K562 (cell line): ENCODE data around the gene COX5A. TPM values are rescaled to one million over a fixed set of nuclear protein-coding genes. Genes with fewer than 3 reads are reported as not detected.

ENCODE experiments used
- ATAC-seq: fragments of 200-7000 bp; cut with Tn5 transposase; 3 replicates; pipeline ENCODE4 v1.9.1; 2020; ENCODE audit warnings: moderate library complexity
- BruUV-seq: library from RNA; stranded (reverse); fragments of 400-500 nt; replicated peaks from 2 replicates; lab custom pipeline; 2021; lab: Mats Ljungman, UMichigan
- CTCF ChIA-PET: fragments of 300-600 bp; formaldehyde crosslinking; extraction: SDS; loops from one replicate; lab custom pipeline; 2021; ENCODE audit warnings: low intra/inter-chr PET ratio; lab: Yijun Ruan, JAX
- POLR2A ChIA-PET: fragments of 300-600, 350-650 bp; sonication (Branson Sonifier 250); formaldehyde crosslinking; extraction: SDS; loops from one replicate; lab custom pipeline; 2021; ENCODE audit warnings: antibody characterized with exemption, inconsistent platforms; lab: Yijun Ruan, JAX
- DNase-seq, 4 experiments: peaks; one replicate each; pipeline versions ENCODE4 v3.0.0 to v3.0.0-alpha.2; 2011 to 2018; ENCODE audit warnings: low spot score in 3 of 4, mixed read lengths in 3 of 4; ENCODE audit errors: extremely low read depth in 1 of 4
- FAIRE-seq: peaks from 2 replicates; lab custom pipeline; 2011; peaks lifted over from hg19 to GRCh38; lab: Jason Lieb, UNC
- H2AFZ ChIP-seq: 2 replicates; pipeline ENCODE4 v1.6.0; 2011; ENCODE audit warnings: low read depth, low read length, control low read depth, inconsistent platforms
- H3K27ac ChIP-seq: fragments of 200-600 bp; 3 replicates; pipeline ENCODE4 v1.8.0; 2011; ENCODE audit warnings: low read depth, mild to moderate bottlenecking, control low read depth, inconsistent platforms, low read length, moderate library complexity, mixed read lengths; ENCODE audit errors: extremely low read depth
- H3K27me3 ChIP-seq, 2 experiments: fragments of 300-600 bp in 1 of 2; 2 replicates in 1 of 2; 3 replicates in 1 of 2; pipeline versions ENCODE4 v1.6.0 to v1.8.0; 2011; ENCODE audit warnings: inconsistent platforms in 2 of 2, low read length in 2 of 2, mild to moderate bottlenecking in 1 of 2, mixed read lengths in 1 of 2, moderate library complexity in 1 of 2; ENCODE audit not compliant: control insufficient read depth in 2 of 2, insufficient read depth in 2 of 2
- H3K36me3 ChIP-seq: fragments of 300-600 bp; 3 replicates; pipeline ENCODE4 v1.8.0; 2011; ENCODE audit warnings: mild to moderate bottlenecking, low read length, inconsistent platforms; ENCODE audit not compliant: control insufficient read depth, insufficient read depth
- H3K4me1 ChIP-seq, 2 experiments: fragments of 200-600 bp in 1 of 2; replicated peaks in 1 of 2; 2 replicates in 1 of 2; 3 replicates in 1 of 2; pipeline versions ENCODE4 v1.5.1 to v1.8.0; 2011; ENCODE audit warnings: inconsistent platforms in 2 of 2, low read length in 2 of 2, mild to moderate bottlenecking in 1 of 2, mixed read lengths in 1 of 2, moderate library complexity in 1 of 2; ENCODE audit not compliant: control insufficient read depth in 2 of 2, insufficient read depth in 2 of 2
- H3K4me2 ChIP-seq: 2 replicates; pipeline ENCODE4 v1.6.1; 2011; ENCODE audit warnings: low read length, control low read depth, inconsistent platforms, mixed read lengths; ENCODE audit not compliant: insufficient read depth
- H3K4me3 ChIP-seq: fragments of 200-600 bp; sonication (generic), shearing (Covaris generic); 2 replicates; pipeline ENCODE4 v1.5.1; 2016; ENCODE audit warnings: control low read depth, inconsistent platforms
- H3K79me2 ChIP-seq: fragments of 200-600 bp; 3 replicates; pipeline ENCODE4 v1.8.0; 2011; ENCODE audit warnings: low read length, inconsistent platforms; ENCODE audit not compliant: control insufficient read depth, insufficient read depth
- H3K9ac ChIP-seq, 2 experiments: 2 replicates each; pipeline versions ENCODE4 v1.6.0 to v1.6.1; 2011; ENCODE audit warnings: low read depth in 2 of 2, low read length in 2 of 2, control low read depth in 1 of 2, inconsistent platforms in 1 of 2, mild to moderate bottlenecking in 1 of 2, mixed read lengths in 1 of 2; ENCODE audit not compliant: insufficient read depth in 1 of 2
- H3K9me1 ChIP-seq: one replicate; pipeline ENCODE4 v1.6.0; 2011; ENCODE audit warnings: inconsistent platforms, mild to moderate bottlenecking, low read length, moderate library complexity; ENCODE audit not compliant: control insufficient read depth, insufficient read depth
- H3K9me3 ChIP-seq: replicated peaks from 2 replicates; pipeline ENCODE4 v1.5.1; 2011; ENCODE audit warnings: low read depth, low read length, inconsistent platforms; ENCODE audit not compliant: control insufficient read depth, insufficient read depth
- H4K20me1 ChIP-seq: replicated peaks from 2 replicates; pipeline ENCODE4 v1.6.1; 2011; ENCODE audit warnings: low read length, inconsistent platforms, mixed read lengths; ENCODE audit not compliant: control insufficient read depth, insufficient read depth
- CBFA2T3 ChIP-seq: fragments of 450-650 bp; IDR thresholded peaks from 2 replicates; pipeline ENCODE4 v1.6.1; 2017
- RFX5 ChIP-seq: IDR thresholded peaks from 2 replicates; pipeline ENCODE4 v1.6.1; 2011; ENCODE audit warnings: low read depth, mild to moderate bottlenecking, improper control_type of control experiment, low read length
- RNF2 ChIP-seq: sonication (generic); IDR thresholded peaks from 2 replicates; pipeline ENCODE4 v1.6.1; 2016
- ZFP36 ChIP-seq: fragments of 150-350 bp; IDR thresholded peaks from 2 replicates; pipeline ENCODE4 v1.6.1; 2018; ENCODE audit warnings: low read length, low read depth; ENCODE audit not compliant: partially characterized antibody
- ZNF347 ChIP-seq: fragments of 450-650 bp; formaldehyde crosslinking; IDR thresholded peaks from 2 replicates; pipeline ENCODE4 v1.4.0; 2020; ENCODE audit warnings: low read depth, mild to moderate bottlenecking, moderate library complexity
- WGBS: fragments of 100-300 bp; shearing (Covaris generic); methylation state at CpG from one replicate; pipeline ENCODE4 v1.1.6; 2016; ENCODE audit warnings: low coverage, mixed read lengths; ENCODE audit not compliant: insufficient coverage; ENCODE audit errors: missing lambda C conversion rate; 5-methylcytosine and 5-hydroxymethylcytosine counted together
- in situ Hi-C: fragments of 300-500 bp; cut with MboI; formaldehyde crosslinking; loops from 4 replicates; pipeline ENCODE4 v1.15.0; 2018; ENCODE audit warnings: inconsistent platforms, mixed read lengths
- intact Hi-C: fragments of 100-400 bp; cut with micrococcal nuclease; formaldehyde crosslinking; loops from 2 replicates; pipeline ENCODE4 v1.14.2; 2022
- polyA plus RNA-seq, 8 experiments: library from polyadenylated mRNA; depleted of rRNA in 4 of 8; stranded (reverse) in 5 of 8; unstranded in 3 of 8; fragments of >200 nt; fragmentation: Nextera tagmentation in 2 of 8; fragmentation: Illumina TruSeq in 1 of 8; extraction: Ambion mirVana in 2 of 8; extraction: Trizol in 1 of 8; gene quantifications; 2 replicates each; pipeline versions ENCODE4 v1.2.1 to v1.2.3, GENCODE V29; 2011 to 2014; ENCODE audit warnings: inconsistent platforms in 1 of 8, missing spikeins in 1 of 8
- total RNA-seq, 7 experiments: library from RNA; depleted of rRNA in 6 of 7; stranded (reverse); fragments of >200 nt in 6 of 7; fragmentation: Illumina TruSeq in 2 of 7; extraction: Trizol in 2 of 7; gene quantifications; 2 replicates each; pipeline versions ENCODE4 v1.2.1 to v1.2.3, GENCODE V29; 2011 to 2021; ENCODE audit warnings: low replicate concordance in 1 of 7
- TF ChIP-seq, protein P1 (sequence below): fragments of 450-650 bp; formaldehyde crosslinking; IDR thresholded peaks from 2 replicates; pipeline ENCODE4 v1.4.0; 2020; ENCODE audit warnings: mild to moderate bottlenecking, mixed read lengths
- TF ChIP-seq, protein P2 (sequence below): sonication (generic); formaldehyde crosslinking; IDR thresholded peaks from 2 replicates; pipeline ENCODE4 v1.8.0; 2022; ENCODE audit warnings: mild to moderate bottlenecking, missing genetic modification reagents
- TF ChIP-seq, protein P3 (sequence below): fragments of 250-450 bp; sonication (Bioruptor Pico); IDR thresholded peaks from 2 replicates; pipeline ENCODE4 v1.5.0; 2021; ENCODE audit warnings: mild to moderate bottlenecking, borderline replicate concordance
- TF ChIP-seq, protein P4 (sequence below), 2 experiments: IDR thresholded peaks; 2 replicates each; pipeline ENCODE4 v1.6.1; 2011; ENCODE audit warnings: borderline replicate concordance in 1 of 2, control low read depth in 1 of 2, low read depth in 1 of 2, low read length in 1 of 2, mild to moderate bottlenecking in 1 of 2, mixed read lengths in 1 of 2, moderate library complexity in 1 of 2; ENCODE audit not compliant: insufficient read depth in 1 of 2, insufficient read length in 1 of 2, poor library complexity in 1 of 2, severe bottlenecking in 1 of 2; ENCODE audit errors: extremely low read depth in 1 of 2
- TF ChIP-seq, protein P5 (sequence below): fragments of 250-450 bp; sonication (Bioruptor Pico); IDR thresholded peaks from 2 replicates; pipeline ENCODE4 v1.4.0; 2020; ENCODE audit warnings: mild to moderate bottlenecking, moderate library complexity

Gene COX5A
- total and polyA plus RNA-seq, 9 of the 15 experiments (the other 6 are each of a cell fraction or from before 2014, with no cell fraction given), result 86.8 to 553 (median 371) TPM

DNA sequence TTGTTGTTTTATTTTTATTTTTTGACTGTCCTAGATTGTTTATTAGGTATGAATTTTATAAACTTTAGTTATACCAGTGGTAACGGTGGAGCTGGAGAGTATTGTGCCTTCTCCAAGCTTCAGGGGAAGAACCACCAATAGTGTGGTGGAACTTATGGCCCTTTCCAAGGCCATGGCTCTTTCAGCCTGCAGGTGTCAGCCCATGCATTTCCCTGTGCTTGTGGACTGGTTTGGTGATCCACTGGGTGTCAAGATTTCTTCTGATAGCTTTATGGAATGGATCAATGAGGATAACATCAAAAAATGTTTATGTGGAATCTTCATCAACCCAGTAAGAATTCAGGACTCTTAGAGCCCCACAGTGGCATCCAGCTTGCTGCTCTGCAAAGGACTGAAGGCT, 38.3 kb upstream of the COX5A start:
- FAIRE-seq (peak; percentile 68), DNase-seq (no peak), ATAC-seq (no peak)
- H3K4me3 ChIP-seq, result no peak overlapping the region
- no peak overlapping the region for H3K9ac ChIP-seq
- no peak overlapping the region for H3K4me2 ChIP-seq
- ChIA-PET CTCF (interaction anchor here (0.6 kb wide), 1 partner anchor 54 kb away, joined by 3 read pairs; no protein-coding TSS in a partner anchor), POLR2A (interaction anchor here (0.5 kb wide), 1 partner anchor 56 kb away, joined by 3 read pairs; no protein-coding TSS in a partner anchor)
- no peaks in the 10 kb centered on the region for H3K9me1 ChIP-seq
- BruUV-seq, result no TSS peak
- H3K9me3 ChIP-seq, result peaks cover 2% of the 10 kb centered on the region; the same call in 1 of the 2 replicates
- peaks cover 12 to 25% of the 10 kb centered on the region in 2 experiments; a peak in 3 of 5 replicates for H3K27me3 ChIP-seq
- intact Hi-C loops, result no loop called here
- 6% methylated on average over 1 of the region's 1 CpG for WGBS
- H3K79me2 ChIP-seq, result no peaks in the 10 kb centered on the region
- no peaks in the 10 kb centered on the region for H3K4me1 ChIP-seq
- H3K36me3 ChIP-seq, result no peaks in the 10 kb centered on the region
- H2AFZ ChIP-seq, result no peak overlapping the region
- H3K27ac ChIP-seq, result no peak overlapping the region
- H4K20me1 ChIP-seq, result no peaks in the 10 kb centered on the region
- in situ Hi-C loops, result no loop called here
- TF ChIP-seq, protein P1, sequence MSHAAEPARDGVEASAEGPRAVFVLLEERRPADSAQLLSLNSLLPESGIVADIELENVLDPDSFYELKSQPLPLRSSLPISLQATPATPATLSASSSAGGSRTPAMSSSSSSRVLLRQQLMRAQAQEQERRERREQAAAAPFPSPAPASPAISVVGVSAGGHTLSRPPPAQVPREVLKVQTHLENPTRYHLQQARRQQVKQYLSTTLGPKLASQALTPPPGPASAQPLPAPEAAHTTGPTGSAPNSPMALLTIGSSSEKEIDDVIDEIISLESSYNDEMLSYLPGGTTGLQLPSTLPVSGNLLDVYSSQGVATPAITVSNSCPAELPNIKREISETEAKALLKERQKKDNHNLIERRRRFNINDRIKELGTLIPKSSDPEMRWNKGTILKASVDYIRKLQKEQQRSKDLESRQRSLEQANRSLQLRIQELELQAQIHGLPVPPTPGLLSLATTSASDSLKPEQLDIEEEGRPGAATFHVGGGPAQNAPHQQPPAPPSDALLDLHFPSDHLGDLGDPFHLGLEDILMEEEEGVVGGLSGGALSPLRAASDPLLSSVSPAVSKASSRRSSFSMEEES, result no peak
- TF ChIP-seq RFX5 (no peak), CBFA2T3 (no peak), ZNF347 (CRISPR knock-in tag) (no peak), ZFP36 (no peak), RNF2 (no peak)
- TF ChIP-seq, protein P2, sequence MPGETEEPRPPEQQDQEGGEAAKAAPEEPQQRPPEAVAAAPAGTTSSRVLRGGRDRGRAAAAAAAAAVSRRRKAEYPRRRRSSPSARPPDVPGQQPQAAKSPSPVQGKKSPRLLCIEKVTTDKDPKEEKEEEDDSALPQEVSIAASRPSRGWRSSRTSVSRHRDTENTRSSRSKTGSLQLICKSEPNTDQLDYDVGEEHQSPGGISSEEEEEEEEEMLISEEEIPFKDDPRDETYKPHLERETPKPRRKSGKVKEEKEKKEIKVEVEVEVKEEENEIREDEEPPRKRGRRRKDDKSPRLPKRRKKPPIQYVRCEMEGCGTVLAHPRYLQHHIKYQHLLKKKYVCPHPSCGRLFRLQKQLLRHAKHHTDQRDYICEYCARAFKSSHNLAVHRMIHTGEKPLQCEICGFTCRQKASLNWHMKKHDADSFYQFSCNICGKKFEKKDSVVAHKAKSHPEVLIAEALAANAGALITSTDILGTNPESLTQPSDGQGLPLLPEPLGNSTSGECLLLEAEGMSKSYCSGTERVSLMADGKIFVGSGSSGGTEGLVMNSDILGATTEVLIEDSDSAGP (CRISPR knock-in tag), result no peak
- TF ChIP-seq, protein P3, sequence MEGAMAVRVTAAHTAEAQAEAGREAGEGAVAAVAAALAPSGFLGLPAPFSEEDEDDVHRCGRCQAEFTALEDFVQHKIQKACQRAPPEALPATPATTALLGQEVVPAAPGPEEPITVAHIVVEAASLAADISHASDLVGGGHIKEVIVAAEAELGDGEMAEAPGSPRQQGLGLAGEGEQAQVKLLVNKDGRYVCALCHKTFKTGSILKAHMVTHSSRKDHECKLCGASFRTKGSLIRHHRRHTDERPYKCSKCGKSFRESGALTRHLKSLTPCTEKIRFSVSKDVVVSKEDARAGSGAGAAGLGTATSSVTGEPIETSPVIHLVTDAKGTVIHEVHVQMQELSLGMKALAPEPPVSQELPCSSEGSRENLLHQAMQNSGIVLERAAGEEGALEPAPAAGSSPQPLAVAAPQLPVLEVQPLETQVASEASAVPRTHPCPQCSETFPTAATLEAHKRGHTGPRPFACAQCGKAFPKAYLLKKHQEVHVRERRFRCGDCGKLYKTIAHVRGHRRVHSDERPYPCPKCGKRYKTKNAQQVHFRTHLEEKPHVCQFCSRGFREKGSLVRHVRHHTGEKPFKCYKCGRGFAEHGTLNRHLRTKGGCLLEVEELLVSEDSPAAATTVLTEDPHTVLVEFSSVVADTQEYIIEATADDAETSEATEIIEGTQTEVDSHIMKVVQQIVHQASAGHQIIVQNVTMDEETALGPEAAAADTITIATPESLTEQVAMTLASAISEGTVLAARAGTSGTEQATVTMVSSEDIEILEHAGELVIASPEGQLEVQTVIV (CRISPR knock-in tag), result no peak
- TF ChIP-seq, protein P4, sequence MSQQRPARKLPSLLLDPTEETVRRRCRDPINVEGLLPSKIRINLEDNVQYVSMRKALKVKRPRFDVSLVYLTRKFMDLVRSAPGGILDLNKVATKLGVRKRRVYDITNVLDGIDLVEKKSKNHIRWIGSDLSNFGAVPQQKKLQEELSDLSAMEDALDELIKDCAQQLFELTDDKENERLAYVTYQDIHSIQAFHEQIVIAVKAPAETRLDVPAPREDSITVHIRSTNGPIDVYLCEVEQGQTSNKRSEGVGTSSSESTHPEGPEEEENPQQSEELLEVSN (IDR thresholded peaks at IDR 0.05; ENCODE audit: borderline replicate concordance in 1 of 2, extremely low read depth in 1 of 2, insufficient read depth in 1 of 2, insufficient read length in 1 of 2, low read depth in 1 of 2, low read length in 1 of 2, poor library complexity in 1 of 2, severe bottlenecking in 1 of 2), result no peak
- TF ChIP-seq, protein P5, sequence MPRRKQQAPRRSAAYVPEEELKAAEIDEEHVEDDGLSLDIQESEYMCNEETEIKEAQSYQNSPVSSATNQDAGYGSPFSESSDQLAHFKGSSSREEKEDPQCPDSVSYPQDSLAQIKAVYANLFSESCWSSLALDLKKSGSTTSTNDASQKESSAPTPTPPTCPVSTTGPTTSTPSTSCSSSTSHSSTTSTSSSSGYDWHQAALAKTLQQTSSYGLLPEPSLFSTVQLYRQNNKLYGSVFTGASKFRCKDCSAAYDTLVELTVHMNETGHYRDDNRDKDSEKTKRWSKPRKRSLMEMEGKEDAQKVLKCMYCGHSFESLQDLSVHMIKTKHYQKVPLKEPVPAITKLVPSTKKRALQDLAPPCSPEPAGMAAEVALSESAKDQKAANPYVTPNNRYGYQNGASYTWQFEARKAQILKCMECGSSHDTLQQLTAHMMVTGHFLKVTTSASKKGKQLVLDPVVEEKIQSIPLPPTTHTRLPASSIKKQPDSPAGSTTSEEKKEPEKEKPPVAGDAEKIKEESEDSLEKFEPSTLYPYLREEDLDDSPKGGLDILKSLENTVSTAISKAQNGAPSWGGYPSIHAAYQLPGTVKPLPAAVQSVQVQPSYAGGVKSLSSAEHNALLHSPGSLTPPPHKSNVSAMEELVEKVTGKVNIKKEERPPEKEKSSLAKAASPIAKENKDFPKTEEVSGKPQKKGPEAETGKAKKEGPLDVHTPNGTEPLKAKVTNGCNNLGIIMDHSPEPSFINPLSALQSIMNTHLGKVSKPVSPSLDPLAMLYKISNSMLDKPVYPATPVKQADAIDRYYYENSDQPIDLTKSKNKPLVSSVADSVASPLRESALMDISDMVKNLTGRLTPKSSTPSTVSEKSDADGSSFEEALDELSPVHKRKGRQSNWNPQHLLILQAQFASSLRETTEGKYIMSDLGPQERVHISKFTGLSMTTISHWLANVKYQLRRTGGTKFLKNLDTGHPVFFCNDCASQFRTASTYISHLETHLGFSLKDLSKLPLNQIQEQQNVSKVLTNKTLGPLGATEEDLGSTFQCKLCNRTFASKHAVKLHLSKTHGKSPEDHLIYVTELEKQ, result no peak
